Fibroblast of mammary gland (primary cell): Measurements from ENCODE around the gene COTL1.

Source experiments
- DNase-seq: peaks from one replicate; pipeline ENCODE4 v3.0.0-alpha.2; 2010; ENCODE audit warnings: low read depth
- H3K4me3 ChIP-seq: 2 replicates; pipeline ENCODE4 v1.5.1; 2011; ENCODE audit warnings: low read depth, mild to moderate bottlenecking, low read length, moderate library complexity; ENCODE audit not compliant: control insufficient read depth
- CTCF ChIP-seq: conservative IDR thresholded peaks from 2 replicates; pipeline ENCODE4 v1.5.1; 2011; ENCODE audit warnings: low read depth, low read length, inconsistent platforms; ENCODE audit not compliant: control insufficient read depth, insufficient read depth

Gene COTL1

GRCh38 chr16:84557059-84557458 is 60.8 kb downstream of the COTL1 start:
- no peak overlapping the region for H3K4me3 ChIP-seq
- no peak for TF ChIP-seq CTCF
- DNase-seq, result no peak

GRCh38 chr16:84555418-84556196 is 62.3 kb downstream of the COTL1 start:
- TF ChIP-seq CTCF, result no peak
- DNase-seq, result no peak
- H3K4me3 ChIP-seq, result no peak overlapping the region

GRCh38 chr16:84554627-84555328 is 63.1 kb downstream of the COTL1 start:
- TF ChIP-seq CTCF, result no peak
- no peak overlapping the region for H3K4me3 ChIP-seq
- DNase-seq, result no peak

GRCh38 chr16:84553873-84554399 is 63.9 kb downstream of the COTL1 start:
- H3K4me3 ChIP-seq, result no peak overlapping the region

GRCh38 chr16:84552135-84552534 is 65.7 kb downstream of the COTL1 start:
- no peak for DNase-seq
- no peak overlapping the region for H3K4me3 ChIP-seq
- TF ChIP-seq CTCF, result no peak

More at GRCh38 chr16:84553873-84554399, 63.9 kb downstream of the COTL1 start:
- no peak for DNase-seq
- no peak for TF ChIP-seq CTCF

- no peak overlapping the region for H3K4me3 ChIP-seq
- no peak for TF ChIP-seq CTCF
- no peak for DNase-seq
Observed at GRCh38 chr16:84550096-84550495, 67.8 kb downstream of the COTL1 start.
